SK-N-SH (cell line): ENCODE measurements around the gene ACBD6. TPM values are rescaled to one million over a fixed set of nuclear protein-coding genes. Genes with fewer than 3 reads are reported as not detected.

Experiments used
- CTCF ChIA-PET: fragments of 300-600, 350-600 bp; formaldehyde crosslinking; extraction: SDS; loops from one replicate; lab custom pipeline; 2021; lab: Yijun Ruan, JAX
- POLR2A ChIA-PET: fragments of 350-600 bp; sonication (Branson Sonifier 250); formaldehyde crosslinking; extraction: SDS; loops from one replicate; lab custom pipeline; 2020; ENCODE audit warnings: antibody characterized with exemption, inconsistent platforms; lab: Yijun Ruan, JAX
- DNase-seq: peaks from one replicate; pipeline ENCODE4 v3.0.0; 2012
- H2AFZ ChIP-seq: fragments of 200-600 bp; sonication (generic); 2 replicates; pipeline ENCODE4 v1.8.1; 2016; ENCODE audit warnings: antibody characterized with exemption, mild to moderate bottlenecking, low read depth
- H3F3A ChIP-seq: fragments of 200-600 bp; sonication (generic); replicated peaks from 2 replicates; pipeline ENCODE3; 2016; ENCODE audit warnings: antibody characterized with exemption, mild to moderate bottlenecking; ENCODE audit not compliant: insufficient read depth
- H3K27ac ChIP-seq, 2 experiments: fragments of 200-500 bp in 1 of 2; fragments of 200-600 bp in 1 of 2; sonication (Bioruptor generic) in 1 of 2; sonication (generic), shearing (Covaris generic) in 1 of 2; 2 replicates each; pipeline versions ENCODE4 v1.5.1 to v1.6.1; 2014 to 2016; ENCODE audit warnings: low read depth in 2 of 2, inconsistent platforms in 1 of 2, low read length in 1 of 2, mild to moderate bottlenecking in 1 of 2, mixed read lengths in 1 of 2
- H3K27me3 ChIP-seq: fragments of 200-600 bp; sonication (generic), shearing (Covaris generic); 2 replicates; pipeline ENCODE4 v1.6.1; 2016; ENCODE audit warnings: mixed run types; ENCODE audit not compliant: insufficient read depth
- H3K36me3 ChIP-seq, 2 experiments: fragments of 200-500 bp in 1 of 2; fragments of 200-600 bp in 1 of 2; sonication (Bioruptor generic) in 1 of 2; sonication (generic) in 1 of 2; replicated peaks in 1 of 2; 2 replicates each; pipeline versions ENCODE3 to v1.5.1; 2014 to 2016; ENCODE audit warnings: low read length in 1 of 2, mild to moderate bottlenecking in 1 of 2; ENCODE audit not compliant: insufficient read depth in 2 of 2, control insufficient read depth in 1 of 2
- H3K4me1 ChIP-seq, 2 experiments: fragments of 200-500 bp in 1 of 2; fragments of 200-600 bp in 1 of 2; sonication (Bioruptor generic) in 1 of 2; sonication (generic), shearing (Covaris generic) in 1 of 2; 2 replicates each; pipeline versions ENCODE4 v1.5.1 to v1.6.1; 2014 to 2016; ENCODE audit warnings: low read depth in 1 of 2, low read length in 1 of 2, mixed run types in 1 of 2; ENCODE audit not compliant: insufficient read depth in 2 of 2, control insufficient read depth in 1 of 2
- H3K4me2 ChIP-seq: fragments of 200-600 bp; sonication (generic), shearing (Covaris generic); 2 replicates; pipeline ENCODE4 v1.6.1; 2017; ENCODE audit warnings: mixed run types
- H3K4me3 ChIP-seq, 2 experiments: fragments of 200-500 bp in 1 of 2; fragments of 200-600 bp in 1 of 2; sonication (Bioruptor generic) in 1 of 2; sonication (generic), shearing (Covaris generic) in 1 of 2; 2 replicates each; pipeline versions ENCODE4 v1.5.1 to v1.8.1; 2014 to 2016; ENCODE audit warnings: low read depth in 2 of 2, inconsistent platforms in 1 of 2, low read length in 1 of 2, mild to moderate bottlenecking in 1 of 2, mixed read lengths in 1 of 2, moderate library complexity in 1 of 2
- H3K79me2 ChIP-seq: fragments of 200-600 bp; sonication (generic); 2 replicates; pipeline ENCODE4 v1.8.1; 2017; ENCODE audit warnings: mild to moderate bottlenecking; ENCODE audit not compliant: insufficient read depth
- H3K9ac ChIP-seq: fragments of 200-600 bp; sonication (generic); 2 replicates; pipeline ENCODE4 v1.6.1; 2017; ENCODE audit warnings: mixed run types
- H3K9me2 ChIP-seq: fragments of 200-600 bp; sonication (generic); 2 replicates; pipeline ENCODE4 v1.6.1; 2017; ENCODE audit warnings: mixed run types
- H3K9me3 ChIP-seq: fragments of 200-600 bp; sonication (generic); 2 replicates; pipeline ENCODE4 v1.6.1; 2017; ENCODE audit warnings: mixed run types, mild to moderate bottlenecking, moderate library complexity
- H4K20me1 ChIP-seq: fragments of 200-600 bp; sonication (generic); 2 replicates; pipeline ENCODE4 v1.6.1; 2017; ENCODE audit warnings: mild to moderate bottlenecking, mixed run types; ENCODE audit not compliant: insufficient read depth
- GATA2 ChIP-seq: sonication (generic); formaldehyde crosslinking; IDR thresholded peaks from 2 replicates; pipeline ENCODE4 v1.5.0; 2020; ENCODE audit warnings: mild to moderate bottlenecking, missing genetic modification reagents
- NFIC ChIP-seq: IDR thresholded peaks from 2 replicates; pipeline ENCODE4 v1.4.0; 2012; ENCODE audit warnings: borderline replicate concordance
- POLR2AphosphoS5 ChIP-seq: IDR thresholded peaks from 2 replicates; pipeline ENCODE4 v1.6.1; 2012; ENCODE audit warnings: low read depth, low read length
- USF1 ChIP-seq: IDR thresholded peaks from 2 replicates; pipeline ENCODE4 v1.4.0; 2012; ENCODE audit warnings: low read depth, borderline replicate concordance
- YY1 ChIP-seq: IDR thresholded peaks from 2 replicates; pipeline ENCODE4 v1.4.0; 2012; ENCODE audit warnings: low read depth, mild to moderate bottlenecking
- WGBS: methylation state at CpG from one replicate; pipeline ENCODE4 v1.1.6; 2017; ENCODE audit warnings: low lambda C conversion rate; 5-methylcytosine and 5-hydroxymethylcytosine counted together
- polyA plus RNA-seq, 3 experiments: library from polyadenylated mRNA; depleted of rRNA; stranded (reverse); fragments of >200 nt; gene quantifications; 2 replicates each; pipeline ENCODE4 v1.2.3, GENCODE V29; 2012
- TF ChIP-seq, protein P1 (sequence below): IDR thresholded peaks from 2 replicates; pipeline ENCODE4 v1.4.0; 2012; ENCODE audit warnings: low read depth, borderline replicate concordance

The ACBD6 gene
- polyA plus RNA-seq, 1 of the 3 experiments (the other 2 are of a cell fraction), result 60.9 TPM

GRCh38 chr1:180287988-180288705, 214.2 kb downstream of the ACBD6 start:
- no peaks in the 10 kb centered on the region for H3K9me2 ChIP-seq
- CTCF ChIA-PET, result interaction anchor here (0.7 to 1.4 kb wide), 2 partner anchors 18 to 69 kb away, joined by 3 read pairs; no protein-coding TSS in a partner anchor
- WGBS, result 69% methylated on average over 3 of the region's 3 CpGs
- TF ChIP-seq, protein P1, sequence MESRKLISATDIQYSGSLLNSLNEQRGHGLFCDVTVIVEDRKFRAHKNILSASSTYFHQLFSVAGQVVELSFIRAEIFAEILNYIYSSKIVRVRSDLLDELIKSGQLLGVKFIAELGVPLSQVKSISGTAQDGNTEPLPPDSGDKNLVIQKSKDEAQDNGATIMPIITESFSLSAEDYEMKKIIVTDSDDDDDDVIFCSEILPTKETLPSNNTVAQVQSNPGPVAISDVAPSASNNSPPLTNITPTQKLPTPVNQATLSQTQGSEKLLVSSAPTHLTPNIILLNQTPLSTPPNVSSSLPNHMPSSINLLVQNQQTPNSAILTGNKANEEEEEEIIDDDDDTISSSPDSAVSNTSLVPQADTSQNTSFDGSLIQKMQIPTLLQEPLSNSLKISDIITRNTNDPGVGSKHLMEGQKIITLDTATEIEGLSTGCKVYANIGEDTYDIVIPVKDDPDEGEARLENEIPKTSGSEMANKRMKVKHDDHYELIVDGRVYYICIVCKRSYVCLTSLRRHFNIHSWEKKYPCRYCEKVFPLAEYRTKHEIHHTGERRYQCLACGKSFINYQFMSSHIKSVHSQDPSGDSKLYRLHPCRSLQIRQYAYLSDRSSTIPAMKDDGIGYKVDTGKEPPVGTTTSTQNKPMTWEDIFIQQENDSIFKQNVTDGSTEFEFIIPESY, result no peak
- 0 out of 2 replicates have a peak, but pooled peaks have one; percentile 15 for TF ChIP-seq GATA2 (CRISPR knock-in tag)
- no peak for TF ChIP-seq POLR2AphosphoS5
- TF ChIP-seq USF1, result no peak
- no peak for TF ChIP-seq YY1
- TF ChIP-seq NFIC, result no peak
- TF ChIP-seq, all 33 proteins: peak for 1
- Histone ChIP-seq H3K9me3 (no peaks in the 10 kb centered on the region), H3K27me3 (no peaks in the 10 kb centered on the region), H3K36me3 (peaks cover 24 to 25% of the 10 kb centered on the region in 2 experiments), H4K20me1 (no peaks in the 10 kb centered on the region), H3K27ac (peak overlapping the region in 1 of 2 experiments; percentile 56; a peak in 2 of 4 replicates), H3K79me2 (no peaks in the 10 kb centered on the region), H3K9ac (no peak overlapping the region), H3K4me3 (no peak overlapping the region), H3K4me2 (no peak overlapping the region), H2AFZ (no peak overlapping the region), H3F3A (no peaks in the 10 kb centered on the region), H3K4me1 (peaks cover 0 to 5% of the 10 kb centered on the region in 2 experiments; a peak in 2 of 4 replicates)
- POLR2A ChIA-PET, result no interaction called here
- DNase-seq, result no peak

GRCh38 chr1:180286417-180286816, 216.0 kb downstream of the ACBD6 start:
- POLR2A ChIA-PET, result no interaction called here
- Histone ChIP-seq H3K4me1 (peaks cover 0 to 9% of the 10 kb centered on the region in 2 experiments; a peak in 2 of 4 replicates), H3K4me3 (no peak overlapping the region), H3K27me3 (no peaks in the 10 kb centered on the region), H3K9me3 (no peaks in the 10 kb centered on the region), H3K27ac (no peak overlapping the region), H3F3A (no peaks in the 10 kb centered on the region), H3K9me2 (no peaks in the 10 kb centered on the region), H3K4me2 (no peak overlapping the region), H3K36me3 (peaks cover 20 to 28% of the 10 kb centered on the region in 2 experiments), H2AFZ (no peak overlapping the region), H4K20me1 (no peaks in the 10 kb centered on the region), H3K79me2 (no peaks in the 10 kb centered on the region), H3K9ac (no peak overlapping the region)
- TF ChIP-seq USF1, result no peak
- DNase-seq, result no peak
- CTCF ChIA-PET, result no interaction called here
